ENCODE data around the gene TSPAN32.
"Not testable (repeated sequence)": the region's sequence is repeated elsewhere in the genome, so short reads cannot be mapped to it uniquely, and the experiment has no call there.

Gene TSPAN32

DNA sequence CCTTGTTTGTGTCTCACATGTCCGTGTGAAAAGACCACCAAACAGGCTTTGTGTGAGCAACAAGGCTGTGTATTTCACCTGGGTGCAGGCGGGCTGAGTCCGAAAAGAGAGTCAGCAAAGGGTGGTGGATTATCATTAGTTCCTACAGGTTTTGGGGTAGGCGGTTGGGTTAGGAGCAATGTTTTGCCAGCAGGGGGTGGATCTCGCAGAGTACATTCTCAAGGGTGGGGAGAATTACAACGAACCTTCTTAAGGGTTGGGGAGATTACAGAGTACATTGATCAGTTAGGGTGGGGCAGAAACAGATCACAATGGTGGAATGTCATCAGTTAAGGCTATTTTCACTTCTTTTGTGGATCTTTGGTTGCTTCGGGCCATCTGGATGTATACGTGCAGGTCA lies 36.9 kb downstream of the TSPAN32 start:
- DNase-seq (ENCODE audit: low read depth in 3 of 3), result not testable (repeated sequence)

DNA sequence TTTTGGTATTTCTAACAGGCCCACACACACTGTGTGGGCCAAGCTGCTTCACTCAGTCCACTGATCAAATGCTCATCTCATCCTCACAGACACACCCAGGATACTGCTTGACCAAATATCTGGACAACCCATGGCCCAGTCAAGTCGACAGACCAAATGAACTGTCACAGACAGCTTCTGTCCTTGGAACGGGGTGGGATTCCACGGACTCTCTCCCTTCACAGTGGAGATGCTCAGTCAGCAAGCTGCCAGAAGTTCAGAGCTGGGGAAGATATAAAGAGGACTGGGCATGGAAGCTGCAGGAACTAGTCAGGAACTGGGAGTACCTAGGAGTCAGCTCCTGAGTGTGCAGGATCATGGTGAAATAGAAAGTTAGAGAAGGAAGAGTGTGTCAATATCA lies 40.7 kb downstream of the TSPAN32 start:
- DNase-seq (ENCODE audit: low read depth in 3 of 3), result no peak

DNA sequence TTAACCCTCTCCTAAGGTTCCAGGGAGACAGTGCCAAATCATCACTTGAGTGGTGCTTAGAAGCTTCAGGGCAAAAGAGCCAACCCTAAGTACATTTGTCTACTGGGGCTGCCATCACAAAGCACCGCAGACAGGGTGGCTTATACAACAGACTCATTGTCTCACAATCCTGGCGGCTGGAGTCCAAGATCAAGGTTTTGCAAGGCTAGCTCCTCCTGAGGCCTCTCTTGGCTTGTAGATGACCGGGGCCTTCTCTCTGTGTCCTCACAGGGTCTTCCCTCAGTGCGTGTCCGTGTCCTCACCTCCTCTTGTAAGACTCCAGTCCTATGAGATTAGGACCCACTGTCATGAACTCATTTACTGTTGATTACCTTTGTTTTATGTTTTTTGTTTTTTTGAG lies 41.2 kb downstream of the TSPAN32 start:
- no peak for DNase-seq (ENCODE audit: low read depth in 3 of 3)

DNA sequence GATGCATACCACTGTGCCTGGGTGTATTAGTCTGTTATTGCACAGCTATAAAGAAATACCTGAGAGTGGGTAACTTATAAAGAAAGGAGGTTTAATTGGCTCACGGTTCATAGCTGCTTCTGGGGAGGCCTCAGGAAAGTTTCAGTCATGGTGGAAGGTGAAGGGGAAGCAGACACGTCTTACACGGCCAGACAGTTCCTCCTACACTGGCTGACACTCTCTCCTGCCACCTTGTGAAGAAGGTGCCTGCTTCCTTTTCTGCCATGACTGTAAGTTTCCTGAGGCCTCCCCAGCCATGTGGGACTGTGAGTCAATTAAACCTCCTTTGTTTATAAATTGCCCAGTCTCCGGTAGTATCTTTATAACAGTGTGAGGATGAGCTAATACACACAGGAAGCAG lies 41.7 kb downstream of the TSPAN32 start:
- DNase-seq (ENCODE audit: low read depth in 3 of 3), result no peak

DNA sequence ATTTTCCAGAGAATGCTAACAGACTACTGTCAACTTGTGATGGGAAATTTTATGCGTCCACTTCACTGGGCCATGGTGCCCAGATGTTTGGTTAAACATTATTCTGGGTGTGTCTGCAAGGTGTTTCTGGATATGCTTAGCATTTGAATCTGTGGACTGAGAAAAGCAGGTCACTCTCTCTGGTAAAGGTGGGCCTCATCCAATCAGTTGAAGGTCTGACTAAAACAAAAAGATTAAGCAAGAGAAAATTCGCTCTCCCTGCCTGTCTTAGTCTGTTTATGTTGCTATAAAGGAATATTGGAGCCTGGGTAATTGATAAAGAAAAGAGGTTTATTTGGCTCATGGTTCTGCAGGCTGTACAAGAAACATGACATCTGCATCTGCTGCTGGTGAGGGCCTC lies 43.2 kb downstream of the TSPAN32 start:
- DNase-seq (ENCODE audit: low read depth in 3 of 3), result no peak

DNA sequence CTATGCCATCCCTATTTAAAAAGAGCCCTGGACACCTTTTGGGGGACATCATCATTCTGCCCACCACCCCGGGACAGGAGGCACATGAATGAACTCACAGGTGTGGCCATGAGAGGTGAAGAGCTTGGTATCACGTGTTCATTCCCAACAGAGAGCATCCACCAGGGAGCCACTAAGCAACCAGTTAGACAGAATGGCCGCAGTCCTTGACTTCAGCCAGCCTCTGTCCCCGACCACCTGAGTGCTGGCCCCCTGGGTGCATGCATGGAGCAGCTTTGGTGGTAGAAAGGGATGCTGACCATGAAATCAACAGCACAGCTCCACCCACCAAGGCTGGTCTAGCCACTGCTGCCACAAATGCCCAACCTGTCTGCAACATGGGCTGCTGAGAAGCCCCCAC lies 44.2 kb downstream of the TSPAN32 start:
- DNase-seq (ENCODE audit: low read depth in 3 of 3), result no peak

DNA sequence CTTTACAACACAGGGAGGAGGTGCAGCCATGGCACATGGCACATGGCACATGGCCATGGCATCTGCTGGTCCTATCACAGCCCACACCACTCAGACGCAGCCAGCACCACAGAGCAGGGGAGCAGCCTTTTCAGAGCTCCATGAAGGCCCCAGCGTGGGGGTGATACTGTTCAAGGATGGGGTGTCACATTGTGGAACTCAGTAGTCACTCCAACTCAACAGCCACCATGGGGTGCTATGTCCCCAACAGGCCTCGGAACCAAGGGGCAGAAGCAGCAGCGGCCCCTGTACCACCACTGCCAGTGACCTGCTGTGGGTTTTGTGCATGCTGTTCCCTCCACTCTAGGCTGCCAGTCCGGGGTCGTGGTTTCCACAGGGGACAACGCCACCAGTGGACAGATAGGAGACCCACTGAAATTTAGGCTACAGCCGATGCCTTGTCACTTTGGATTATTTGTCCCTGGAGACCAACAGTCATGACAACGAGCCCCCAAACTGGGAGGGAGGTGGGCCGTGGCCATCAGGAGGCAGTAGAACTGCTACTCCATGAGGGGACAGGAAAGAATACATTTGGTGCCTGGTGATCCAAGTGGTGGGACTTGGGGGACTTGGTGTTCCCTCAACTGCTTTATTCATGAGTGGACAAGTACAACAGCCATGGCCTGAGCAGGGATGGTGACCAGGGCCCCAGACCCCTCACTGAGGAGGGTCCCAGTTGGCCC lies 44.9 kb downstream of the TSPAN32 start:
- DNase-seq (ENCODE audit: low read depth in 3 of 3), result no peak

DNA sequence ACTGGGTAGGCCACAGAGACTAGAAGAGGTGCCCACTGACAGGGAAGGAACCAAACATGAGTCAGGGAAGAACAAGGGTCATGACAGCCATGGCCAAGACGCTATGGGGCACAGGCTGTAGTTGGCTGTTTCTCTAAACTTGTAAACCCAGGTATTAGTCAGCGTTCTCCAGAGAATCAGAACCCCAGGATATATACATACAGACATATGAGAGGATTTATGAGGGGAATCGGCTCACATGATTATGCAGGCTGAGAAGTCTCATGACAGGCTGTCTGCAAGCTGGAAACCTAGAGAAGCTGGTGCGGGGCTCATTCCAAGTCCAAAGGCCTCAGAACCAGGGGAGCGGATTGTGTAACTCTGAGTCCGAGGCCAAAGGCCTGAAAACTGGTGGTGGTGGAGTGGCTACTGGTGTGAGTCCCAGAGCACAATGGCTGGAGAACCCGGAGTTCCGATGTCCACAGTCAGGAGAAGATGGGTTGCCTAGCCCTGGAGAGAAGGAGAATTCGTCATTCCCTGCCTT lies 45.6 kb downstream of the TSPAN32 start:
- DNase-seq (ENCODE audit: low read depth in 3 of 3), result no peak

DNA sequence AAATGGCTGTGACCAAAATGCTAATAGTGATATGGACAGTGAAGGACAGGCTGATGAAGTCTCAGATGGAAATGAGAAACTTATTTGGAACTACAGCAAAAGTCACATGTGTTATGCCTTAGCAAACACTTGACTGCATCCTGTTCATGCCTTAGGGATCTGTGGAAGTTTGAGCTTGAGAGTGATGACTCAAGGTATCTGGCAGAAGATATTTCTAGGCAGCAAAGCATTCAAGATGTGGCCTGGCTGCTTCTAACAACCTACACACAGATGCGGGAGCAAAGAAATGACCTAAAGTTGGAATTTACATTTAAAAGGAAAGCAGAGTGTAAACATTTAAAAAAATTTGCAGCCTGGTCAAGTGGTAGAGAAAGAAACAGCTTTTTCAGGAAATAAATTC lies 47.2 kb downstream of the TSPAN32 start:
- no peak for DNase-seq (ENCODE audit: low read depth in 3 of 3)

DNA sequence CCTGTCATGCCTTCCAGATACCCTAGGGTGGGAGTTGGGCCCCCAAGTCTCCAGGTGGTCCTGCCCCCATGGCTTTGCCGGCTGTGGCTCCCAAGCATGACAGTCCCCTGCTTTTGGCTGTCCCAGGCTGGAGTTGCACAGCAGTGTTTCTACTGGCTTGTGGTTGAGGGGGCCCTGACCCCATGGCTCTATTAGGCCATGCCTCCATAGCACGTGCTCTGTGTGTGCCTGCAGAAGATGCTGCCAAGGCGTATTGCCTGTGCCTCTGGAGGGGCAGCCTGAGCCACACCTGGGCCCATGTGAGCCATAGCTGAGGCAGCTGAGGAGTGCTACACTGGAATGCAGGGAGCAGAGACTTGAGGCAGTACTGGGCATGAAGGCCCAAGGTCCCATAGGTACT lies 49.9 kb downstream of the TSPAN32 start:
- no peak for DNase-seq (ENCODE audit: low read depth in 3 of 3)

DNA sequence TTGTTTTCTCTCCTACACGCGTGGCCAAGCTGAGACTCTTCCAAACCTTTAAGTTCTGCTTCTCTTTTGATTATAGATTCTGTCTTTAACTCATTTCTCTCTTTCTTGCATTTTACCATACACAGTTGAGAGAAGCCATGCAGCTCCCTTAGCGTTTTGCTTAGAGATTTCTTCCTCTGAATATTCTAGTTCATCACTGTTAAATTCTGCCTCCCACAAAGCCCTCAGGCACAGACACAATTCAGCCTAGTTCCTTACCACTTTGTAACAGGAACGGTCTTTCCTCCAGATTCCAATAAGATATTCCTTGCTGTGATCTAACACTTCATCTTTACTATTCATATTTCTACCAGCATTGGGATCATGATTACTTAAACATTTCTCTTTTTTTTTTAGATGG lies 50.6 kb downstream of the TSPAN32 start:
- no peak for DNase-seq (ENCODE audit: low read depth in 3 of 3)

DNA sequence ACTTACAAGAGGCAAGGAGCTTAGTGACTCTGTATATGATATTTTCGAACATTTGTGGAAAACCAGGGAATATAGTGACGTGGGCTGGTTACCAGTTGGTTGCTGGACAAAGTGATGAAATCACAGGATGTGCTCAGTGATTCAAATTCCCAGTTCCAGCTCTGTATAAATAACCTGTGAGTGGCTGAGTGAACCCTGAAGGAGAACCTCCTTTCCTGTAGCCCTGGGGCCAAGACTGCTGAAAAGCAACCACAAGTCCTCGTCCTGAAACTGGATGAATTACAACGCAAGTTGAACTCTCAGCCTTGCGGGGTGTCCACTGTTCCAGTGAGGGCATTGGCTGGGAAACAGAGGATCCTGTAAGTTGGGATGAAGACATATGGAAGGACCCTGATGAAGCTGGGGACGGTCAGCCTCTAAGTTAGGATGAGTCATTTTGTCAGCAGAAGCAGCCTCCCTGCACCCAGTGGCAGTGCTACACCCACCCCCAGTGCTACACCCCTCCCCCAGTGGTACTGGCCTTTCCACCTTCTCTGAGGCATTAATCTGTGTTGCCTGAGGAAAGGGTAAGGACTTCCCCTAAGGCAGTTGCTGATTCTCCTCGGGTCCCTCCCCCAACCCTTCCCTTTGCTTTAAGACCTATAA lies 53.3 kb downstream of the TSPAN32 start:
- no peak for DNase-seq (ENCODE audit: low read depth in 3 of 3)

DNA sequence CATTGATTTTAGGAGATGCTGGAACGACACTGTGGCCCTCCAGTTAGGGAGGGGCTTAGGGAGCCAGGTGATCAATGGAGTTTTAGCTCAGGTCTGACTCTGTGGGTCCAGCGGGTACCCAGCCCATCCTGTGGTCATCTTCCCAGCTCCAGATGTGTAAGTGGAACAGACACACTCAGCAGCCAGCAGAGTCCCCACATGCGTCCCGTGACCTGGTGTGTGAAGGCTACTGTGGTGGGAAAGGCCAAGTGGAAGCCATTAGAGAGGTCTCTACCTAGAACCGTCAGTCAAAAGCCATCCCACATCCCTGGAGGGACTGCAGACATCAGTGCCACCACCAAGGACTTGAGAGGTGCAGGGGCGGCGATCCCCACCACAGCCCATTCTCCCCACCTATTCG lies 55.4 kb downstream of the TSPAN32 start:
- DNase-seq (ENCODE audit: low read depth in 3 of 3), result no peak

DNA sequence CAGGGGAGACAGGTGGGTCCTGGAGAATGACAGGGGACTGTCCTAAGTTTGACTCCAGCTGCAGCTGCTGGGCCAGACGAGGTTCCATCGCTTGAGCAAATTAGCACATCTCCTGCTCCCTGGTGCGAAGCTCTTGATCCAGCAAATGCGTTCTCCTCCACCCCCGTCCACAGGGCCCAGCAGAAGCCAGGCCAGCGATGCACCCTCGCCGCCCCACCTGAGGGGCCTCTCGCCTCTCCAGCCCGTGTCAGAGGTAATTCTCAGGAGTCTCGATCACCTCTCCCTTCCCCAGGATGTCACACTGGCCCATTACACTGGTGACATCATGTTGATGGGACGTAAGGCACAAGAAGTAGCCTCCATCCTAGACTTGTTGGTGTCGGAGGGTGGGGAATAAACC lies 55.8 kb downstream of the TSPAN32 start:
- DNase-seq (ENCODE audit: low read depth in 3 of 3), result not testable (repeated sequence)

DNA sequence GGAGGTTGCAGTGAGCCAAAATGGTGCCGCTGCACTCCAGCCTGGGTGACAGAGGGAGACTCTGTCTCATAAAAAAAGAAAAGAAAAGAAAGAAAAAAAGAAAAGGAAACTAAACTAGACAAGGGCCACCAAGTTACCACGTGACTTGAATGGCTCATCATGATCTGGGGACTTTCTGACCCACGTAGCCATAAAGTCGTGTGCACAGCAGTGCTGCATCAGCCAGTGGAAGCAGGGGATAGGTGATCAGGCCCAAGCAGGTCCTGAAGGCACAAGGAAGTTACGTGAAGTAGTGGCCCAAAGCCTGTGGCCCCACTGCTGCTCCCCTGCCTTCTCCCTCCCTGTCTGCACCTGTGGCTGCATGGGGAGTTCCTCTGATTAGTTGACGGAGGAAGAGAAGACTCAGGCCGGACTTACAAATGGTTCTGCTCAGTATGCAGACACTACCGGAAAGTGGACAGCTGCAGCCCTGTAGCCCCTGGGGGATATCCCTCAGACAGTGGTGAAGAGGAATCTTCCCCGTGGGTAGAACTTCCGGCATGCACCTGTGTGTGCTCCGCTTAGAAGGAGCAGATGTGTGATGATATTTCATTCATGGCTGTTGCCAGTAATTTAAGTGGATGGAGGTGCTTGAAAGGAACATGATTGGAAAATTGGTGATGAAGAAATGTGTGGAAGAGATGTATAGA lies 57.1 kb downstream of the TSPAN32 start:
- DNase-seq (ENCODE audit: low read depth in 3 of 3), result no peak

DNA sequence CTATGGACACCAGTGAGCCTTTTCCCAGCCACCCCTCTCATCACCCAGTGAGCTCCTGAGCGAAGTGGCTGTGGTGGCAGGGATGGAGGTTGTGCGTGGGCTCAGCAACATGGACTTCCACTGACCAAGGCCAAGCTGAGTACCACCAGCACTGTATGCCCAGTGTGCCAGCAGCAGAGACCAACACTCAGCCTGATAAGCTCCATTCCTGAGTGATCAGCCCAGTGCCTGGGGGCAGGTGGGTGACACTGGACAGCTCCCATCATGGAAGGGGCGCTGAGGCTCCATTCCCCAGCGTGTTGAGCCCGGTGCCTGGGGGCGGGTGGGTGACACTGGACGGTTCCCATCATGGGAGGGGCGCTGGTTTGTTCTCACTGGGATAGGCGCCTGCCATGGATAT lies 57.7 kb downstream of the TSPAN32 start:
- no peak for DNase-seq (ENCODE audit: low read depth in 3 of 3)

DNA sequence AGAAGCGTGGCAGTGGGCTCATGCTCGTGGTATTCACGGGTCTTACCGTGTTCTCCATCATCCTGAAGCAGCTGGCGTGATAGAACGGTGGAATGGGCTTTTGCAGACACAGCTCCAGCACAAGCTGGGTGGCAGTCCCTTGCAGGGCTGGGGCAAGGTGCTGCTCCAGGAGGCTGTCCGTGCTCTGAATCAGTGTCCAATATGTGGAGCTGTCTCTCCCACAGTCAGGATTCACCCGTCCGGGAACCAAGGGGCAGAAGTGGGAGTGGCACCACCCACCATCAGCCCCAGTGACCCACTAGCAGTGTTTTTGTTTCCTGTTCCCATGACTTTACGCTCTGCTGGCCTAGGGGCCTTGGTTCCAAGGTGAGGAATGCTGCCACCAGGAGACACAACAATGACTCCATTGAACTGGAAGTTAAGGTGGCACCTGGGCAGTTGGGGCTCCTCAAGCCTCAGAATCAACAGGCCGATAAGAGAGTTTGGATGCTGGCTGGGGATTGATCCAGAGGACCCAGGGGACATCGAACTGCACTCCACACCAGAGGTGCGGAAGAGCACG lies 58.3 kb downstream of the TSPAN32 start:
- no peak for DNase-seq (ENCODE audit: low read depth in 3 of 3)

DNA sequence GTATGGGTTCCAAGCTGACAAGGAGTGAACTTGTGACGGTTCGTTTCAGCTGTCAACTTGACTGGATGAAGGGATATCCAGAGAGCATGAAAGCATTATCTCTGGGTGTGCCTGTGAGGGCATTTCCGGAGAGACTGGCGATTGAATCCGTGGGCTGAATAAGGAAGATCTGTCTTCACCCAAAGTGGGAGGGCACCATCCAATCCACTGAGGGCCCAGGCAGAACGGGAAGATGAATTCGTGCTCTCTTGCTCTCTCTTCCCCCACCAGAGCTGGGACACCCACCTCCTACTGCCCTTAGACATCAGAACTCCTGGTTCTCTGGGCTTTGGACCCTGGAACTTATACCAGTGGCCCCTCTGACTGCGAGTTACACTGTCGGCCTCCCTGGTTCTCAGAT lies 59.8 kb downstream of the TSPAN32 start:
- no peak for DNase-seq (ENCODE audit: low read depth in 3 of 3)

DNA sequence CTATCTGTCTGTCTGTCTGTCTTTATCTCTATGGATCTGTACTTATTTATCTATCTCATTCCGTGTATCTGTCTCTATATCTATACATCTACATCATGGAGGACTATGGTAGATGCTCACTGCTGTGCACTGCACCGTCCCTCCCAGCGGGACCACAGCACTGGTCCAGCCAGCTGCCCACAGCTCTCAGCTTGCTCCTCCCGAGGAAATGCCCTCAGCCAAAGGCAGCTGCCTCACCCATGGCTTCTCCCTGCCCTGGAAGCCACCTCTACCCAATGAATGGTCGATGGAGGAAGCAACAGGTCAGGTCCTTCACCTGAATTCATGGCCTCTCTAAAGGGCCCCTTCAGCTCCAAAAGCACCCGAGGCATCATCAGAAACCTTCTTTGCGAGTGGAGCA lies 60.6 kb downstream of the TSPAN32 start:
- no peak for DNase-seq (ENCODE audit: low read depth in 3 of 3)

DNA sequence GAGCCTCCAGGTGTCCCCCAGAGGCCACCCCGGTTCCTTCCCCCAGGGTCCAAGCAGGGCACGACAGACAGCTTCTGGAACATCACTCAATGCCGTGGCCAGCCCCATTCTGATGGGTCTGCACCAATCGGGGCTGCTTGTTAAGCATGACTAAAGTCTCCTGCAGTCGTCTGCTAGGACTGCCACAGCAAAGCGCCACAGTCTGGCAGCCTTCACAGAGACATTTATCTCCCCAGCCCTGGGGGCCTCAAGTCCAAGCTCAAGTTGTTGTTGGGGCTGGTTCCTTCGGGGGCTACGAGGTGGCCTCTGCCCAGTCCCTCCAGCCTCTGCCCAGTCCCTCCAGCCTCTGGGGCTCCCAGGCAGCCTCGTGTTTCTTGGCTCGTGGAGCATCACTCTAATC lies 61.3 kb downstream of the TSPAN32 start:
- no peak for DNase-seq (ENCODE audit: low read depth in 3 of 3)

DNA sequence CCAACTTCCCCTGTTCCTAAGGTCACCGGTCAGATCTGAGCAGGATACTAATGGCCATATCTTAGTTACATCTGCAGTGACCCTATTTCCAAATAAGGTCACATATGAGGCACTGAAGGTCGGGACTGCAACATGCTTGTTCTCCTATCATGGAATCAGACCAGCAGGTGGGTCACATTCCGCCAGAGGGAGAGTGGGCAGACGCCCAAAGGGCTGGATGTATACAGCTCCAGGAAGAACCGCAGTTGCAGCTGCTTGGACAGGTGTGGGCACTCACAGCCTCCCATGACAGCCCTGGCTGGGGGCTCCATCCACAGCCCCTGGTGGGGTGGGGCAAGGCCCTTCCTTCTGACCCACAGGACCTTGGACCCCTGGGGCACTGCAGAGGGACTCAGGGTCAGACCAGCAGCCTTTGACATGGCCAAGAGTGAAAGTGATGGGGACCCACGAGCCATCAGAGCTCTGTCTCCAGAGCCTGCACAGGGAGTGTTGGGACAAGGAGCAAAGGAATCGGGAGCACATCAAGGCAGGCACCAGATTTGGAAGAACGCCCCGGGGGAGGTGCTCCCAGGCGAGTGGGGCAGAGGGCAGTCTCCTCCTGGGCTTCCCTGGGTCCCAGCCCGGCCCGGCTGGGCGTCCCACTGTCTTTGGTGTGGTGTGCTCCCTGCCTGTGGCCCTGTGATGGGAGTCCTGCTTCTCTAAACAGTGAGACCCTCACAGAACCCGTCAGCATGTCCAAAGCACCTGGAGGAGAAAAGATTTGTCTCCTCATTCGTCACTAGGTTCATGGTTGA lies 62.0 kb downstream of the TSPAN32 start:
- DNase-seq (ENCODE audit: low read depth in 3 of 3), result no peak

DNA sequence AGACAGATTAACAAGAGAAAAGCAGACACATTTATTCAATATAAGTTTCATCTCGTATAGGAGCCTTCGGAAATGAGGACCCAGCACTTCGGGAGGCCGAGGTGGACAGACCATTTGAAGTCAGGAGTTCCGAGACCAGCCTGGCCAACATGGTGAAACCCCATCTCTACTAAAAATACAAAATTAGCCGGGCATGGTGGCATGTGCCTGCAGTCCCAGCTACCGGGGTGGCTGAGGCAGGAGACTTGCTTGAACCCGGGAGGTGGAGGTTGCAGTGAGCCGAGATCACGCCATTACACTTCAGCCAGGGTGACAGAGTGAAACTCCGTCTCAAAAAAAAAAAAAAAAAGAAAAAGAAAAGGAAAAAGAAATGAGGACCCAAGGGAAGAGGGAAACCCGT lies 62.6 kb downstream of the TSPAN32 start:
- not testable (repeated sequence) for DNase-seq (ENCODE audit: low read depth in 3 of 3)
